Heart right ventricle (tissue), 16 donors: Measurements from ENCODE around the gene KCNH1. TPM values are rescaled to one million over a fixed set of nuclear protein-coding genes. Genes with fewer than 3 reads are reported as not detected.

Experiments
- ATAC-seq, 8 donors: fragments of 200-7000 bp; cut with Tn5 transposase; one replicate each; pipeline ENCODE4 v1.9.1; 2020; ENCODE audit warnings: mild to moderate bottlenecking in 8 of 8, moderate library complexity in 8 of 8, moderate number of reproducible peaks in 1 of 8
- DNase-seq, 2 donors: peaks; one replicate each; pipeline ENCODE4 v3.0.0-alpha.2; 2020
- H3K27ac ChIP-seq, 10 donors: fragments of 200-600 bp; sonication (generic) in 2 of 10; one replicate each; pipeline versions ENCODE4 v1.5.0 to v1.8.0; 2020 to 2022; ENCODE audit warnings: mild to moderate bottlenecking in 3 of 10
- H3K27me3 ChIP-seq, 7 donors: fragments of 200-600 bp; one replicate each; pipeline ENCODE4 v1.8.0; 2021 to 2022; ENCODE audit warnings: mild to moderate bottlenecking in 2 of 7
- H3K36me3 ChIP-seq, 9 donors: fragments of 200-600 bp; sonication (generic) in 1 of 9; one replicate each; pipeline versions ENCODE4 v1.5.0 to v1.8.0; 2020 to 2022; ENCODE audit warnings: mild to moderate bottlenecking in 2 of 9
- H3K4me1 ChIP-seq, 9 donors: fragments of 200-600 bp; sonication (generic) in 1 of 9; one replicate each; pipeline versions ENCODE4 v1.5.0 to v1.8.0; 2020 to 2022; ENCODE audit warnings: mild to moderate bottlenecking in 4 of 9
- H3K4me3 ChIP-seq, 10 donors: fragments of 200-600 bp; sonication (generic) in 2 of 10; one replicate each; pipeline versions ENCODE4 v1.5.0 to v1.8.0; 2020 to 2022; ENCODE audit warnings: mild to moderate bottlenecking in 7 of 10, moderate library complexity in 2 of 10
- H3K9me3 ChIP-seq, 11 donors: fragments of 200-600 bp in 10 of 11; sonication (generic) in 2 of 11; one replicate each; pipeline versions ENCODE4 v1.5.0 to v1.8.0; 2013 to 2022; ENCODE audit warnings: mild to moderate bottlenecking in 2 of 11, control low read depth in 1 of 11, moderate library complexity in 1 of 11
- WGBS, 2 donors: extraction: QIAGEN DNeasy Blood & Tissue Kit; methylation state at CpG; one replicate each; pipeline ENCODE4 v1.1.7; 2013; ENCODE audit warnings: inconsistent platforms in 1 of 2; 5-methylcytosine and 5-hydroxymethylcytosine counted together
- intact Hi-C, 10 donors: fragments of 100-400 bp; cut with DNase I; formaldehyde crosslinking; loops; one replicate each; pipeline versions ENCODE4 v1.11.1 to v1.14.2; 2022
- polyA plus RNA-seq, 2 donors: library from polyadenylated mRNA; stranded (reverse); fragments of 200-250 nt; gene quantifications; one replicate each; pipeline ENCODE4 v1.2.3, GENCODE V29; 2013
- total RNA-seq, 10 donors: library from RNA; stranded (reverse); fragmentation: NEBNext Ultra II Directional in 3 of 10; extraction: Animal tissue kit (Norgen Biotek cat#: 25700) in 3 of 10; gene quantifications; one replicate each; pipeline versions ENCODE4 v1.2.1 to v1.2.4, GENCODE V29; 2021 to 2023
- TF ChIP-seq, protein P1 (sequence below), 9 donors: fragments of 200-600 bp; sonication (generic) in 2 of 9; IDR thresholded peaks; one replicate each; pipeline versions ENCODE4 v1.5.0 to v1.8.0; 2021 to 2022; ENCODE audit warnings: antibody characterized with exemption in 9 of 9, mild to moderate bottlenecking in 5 of 9, moderate library complexity in 1 of 9
- donor health status: Arrhythmogenic right ventricular cardiomyopathy.
- donor health status: ischemic (EF 13 %, LVEDD 7.1; RV severe dilation, severe dysfunction).
- donor health status: healthy with polysubstance abuse.
- donor health status: DM: no; HTN: yes; CAD: no.
- donor health status: DM: no; HTN: no; CAD: no.
- donor health status: ischemic (EF 25% LVEDD 6.9; RV normal size, moderate dysfunction).
- donor health status: ischemic (EF 25% LVEDD 5.7; RV mildly dilated, moderate dysfunction).
- donor health status: healthy.
- donor health status: DM: yes; HTN: yes; CAD: no.
- donor health status: Ischemic cardiomyopathy.
- donor health status: ischemic (EF 35%, LVEDD 5.7; RV mildly dilated, moderate dysfunction).
- donor health status: nonischemic (EF 11% LVEDD 7.7; RV severe dilation, severe dysfunction).
- donor health status: DM: yes; HTN: yes; CAD: no.
- donor health status: PGD.
- donor health status: ischemic (EF 29% LVEDD 5.4; RV normal size, mild dysfunction).
- donor health status: nonischemic (EF 23%, LVEDD 6.1; RV moderate dilation, normal function).

The KCNH1 gene
- total and polyA plus RNA-seq, 12 donors, result 0.09 TPM; not detected in 11

DNA sequence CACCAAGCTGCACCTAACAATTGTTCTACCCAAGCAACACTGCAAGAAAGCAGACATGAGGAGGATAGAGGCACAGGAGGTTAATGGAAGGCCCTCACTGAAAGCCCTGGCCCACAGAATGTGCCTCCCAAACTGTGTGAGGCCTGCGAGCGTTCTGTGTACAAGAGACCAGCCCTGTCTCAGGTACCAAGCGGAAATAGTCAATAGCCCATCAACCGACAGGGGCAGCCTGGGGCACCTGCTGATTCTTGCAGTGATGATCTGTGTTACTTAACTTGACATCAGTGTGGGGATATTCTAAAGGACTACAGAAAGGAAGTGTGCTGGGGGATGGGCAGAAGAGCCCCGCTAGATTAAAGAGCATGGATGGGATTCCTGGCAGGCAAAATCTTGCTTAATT, 392.4 kb downstream of the KCNH1 start:
- Histone ChIP-seq H3K9me3 (no peaks in the 10 kb centered on the region), H3K4me1 (no peaks in the 10 kb centered on the region), H3K27me3 (no peaks in the 10 kb centered on the region), H3K4me3 (no peak overlapping the region), H3K27ac (no peak overlapping the region), H3K36me3 (no peaks in the 10 kb centered on the region)
- ATAC-seq (no peak), DNase-seq (no peak)
- WGBS, 2 donors, result 73 to 82% methylated on average over 5 of the region's 5 CpGs
- TF ChIP-seq, protein P1, sequence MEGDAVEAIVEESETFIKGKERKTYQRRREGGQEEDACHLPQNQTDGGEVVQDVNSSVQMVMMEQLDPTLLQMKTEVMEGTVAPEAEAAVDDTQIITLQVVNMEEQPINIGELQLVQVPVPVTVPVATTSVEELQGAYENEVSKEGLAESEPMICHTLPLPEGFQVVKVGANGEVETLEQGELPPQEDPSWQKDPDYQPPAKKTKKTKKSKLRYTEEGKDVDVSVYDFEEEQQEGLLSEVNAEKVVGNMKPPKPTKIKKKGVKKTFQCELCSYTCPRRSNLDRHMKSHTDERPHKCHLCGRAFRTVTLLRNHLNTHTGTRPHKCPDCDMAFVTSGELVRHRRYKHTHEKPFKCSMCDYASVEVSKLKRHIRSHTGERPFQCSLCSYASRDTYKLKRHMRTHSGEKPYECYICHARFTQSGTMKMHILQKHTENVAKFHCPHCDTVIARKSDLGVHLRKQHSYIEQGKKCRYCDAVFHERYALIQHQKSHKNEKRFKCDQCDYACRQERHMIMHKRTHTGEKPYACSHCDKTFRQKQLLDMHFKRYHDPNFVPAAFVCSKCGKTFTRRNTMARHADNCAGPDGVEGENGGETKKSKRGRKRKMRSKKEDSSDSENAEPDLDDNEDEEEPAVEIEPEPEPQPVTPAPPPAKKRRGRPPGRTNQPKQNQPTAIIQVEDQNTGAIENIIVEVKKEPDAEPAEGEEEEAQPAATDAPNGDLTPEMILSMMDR (IDR thresholded peaks at IDR 0.05), result no peak
- intact Hi-C loops, result no loop called here

DNA sequence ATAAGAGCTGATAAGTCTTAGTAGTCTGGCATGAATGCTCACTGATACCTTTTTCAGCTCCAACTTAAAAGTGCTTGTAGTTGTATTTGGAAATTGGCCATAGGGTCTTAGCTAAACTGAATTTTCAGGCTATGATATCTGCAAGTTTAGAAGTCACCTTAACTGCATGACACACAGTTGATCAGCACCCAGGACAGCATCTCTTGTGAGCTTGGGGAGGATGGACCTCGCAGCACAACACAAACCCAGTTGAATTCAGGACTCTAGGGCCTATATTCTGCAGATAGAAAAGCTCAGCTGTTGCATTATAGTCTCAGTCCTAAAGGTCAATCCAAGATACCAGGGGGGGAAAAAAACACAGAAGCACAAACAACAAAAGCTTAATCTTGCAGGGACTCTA, 394.3 kb downstream of the KCNH1 start:
- Histone ChIP-seq H3K27me3 (peaks cover 0 to 4% (median 0%) of the 10 kb centered on the region in 7 donors), H3K4me3 (no peak overlapping the region), H3K9me3 (no peaks in the 10 kb centered on the region), H3K4me1 (no peaks in the 10 kb centered on the region), H3K36me3 (no peaks in the 10 kb centered on the region), H3K27ac (no peak overlapping the region)
- TF ChIP-seq, protein P1 (IDR thresholded peaks at IDR 0.05), result no peak
- ATAC-seq (no peak), DNase-seq (no peak)
- intact Hi-C loops, result no loop called here
- WGBS, 2 donors, result 34 to 37% methylated on average over 1 of the region's 1 CpG

DNA sequence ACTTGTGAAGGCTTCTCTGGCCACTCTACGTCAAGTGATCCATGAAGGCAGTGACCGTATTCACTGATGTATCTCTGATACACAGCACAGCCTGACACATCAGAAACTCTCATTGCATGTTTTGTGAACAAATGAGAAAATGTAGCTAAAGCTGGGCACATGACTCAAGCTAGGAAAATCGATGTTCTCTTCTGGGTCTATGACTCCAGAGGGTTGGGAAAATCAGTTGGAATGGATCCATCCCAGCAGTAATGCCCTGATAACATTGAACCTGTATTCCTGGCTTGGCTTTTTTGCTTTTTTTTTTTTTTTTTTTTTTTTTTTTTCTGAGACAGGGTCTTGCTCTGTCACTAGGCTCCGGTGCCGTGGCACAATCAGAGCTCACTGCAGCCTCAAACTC, 395.7 kb downstream of the KCNH1 start:
- WGBS, 2 donors, result 86 to 89% methylated on average over 5 of the region's 5 CpGs
- TF ChIP-seq, protein P1 (IDR thresholded peaks at IDR 0.05), result no peak
- DNase-seq (no peak), ATAC-seq (no peak)
- Histone ChIP-seq H3K36me3 (no peaks in the 10 kb centered on the region), H3K27me3 (peaks cover 0 to 4% (median 0%) of the 10 kb centered on the region in 7 donors), H3K27ac (no peak overlapping the region), H3K4me1 (no peaks in the 10 kb centered on the region), H3K9me3 (no peaks in the 10 kb centered on the region), H3K4me3 (no peak overlapping the region)
- intact Hi-C loops, result no loop called here

DNA sequence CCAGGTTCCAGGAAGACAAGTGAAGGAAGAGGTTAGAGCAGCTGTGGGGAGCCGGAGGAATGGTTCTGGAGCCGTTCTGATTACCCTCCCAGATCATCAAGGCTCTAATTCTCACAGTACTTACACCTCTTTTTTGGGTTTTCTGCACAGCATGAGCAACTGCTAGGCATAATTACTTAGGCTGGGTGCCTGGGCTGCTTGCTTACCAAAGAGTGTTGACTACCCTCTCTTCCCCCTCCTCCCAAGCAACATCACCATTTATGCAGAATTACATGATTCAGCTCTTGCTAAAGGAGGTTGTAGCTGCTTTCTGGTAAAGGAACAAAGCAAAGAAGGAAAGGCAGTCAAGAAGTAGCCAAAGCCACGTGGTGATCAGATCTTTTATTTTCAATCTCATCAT, 397.2 kb downstream of the KCNH1 start:
- Histone ChIP-seq H3K27me3 (peaks cover 0 to 4% (median 0%) of the 10 kb centered on the region in 7 donors), H3K27ac (no peak overlapping the region), H3K36me3 (no peaks in the 10 kb centered on the region), H3K4me1 (no peaks in the 10 kb centered on the region), H3K4me3 (no peak overlapping the region), H3K9me3 (no peaks in the 10 kb centered on the region)
- WGBS, 2 donors, result 40 to 43% methylated on average over 3 of the region's 3 CpGs
- TF ChIP-seq, protein P1 (IDR thresholded peaks at IDR 0.05), result no peak
- ATAC-seq (no peak), DNase-seq (no peak)
- intact Hi-C loops, result no loop called here
